Neural cell (in vitro differentiated cells): ENCODE results near the gene MYO15A. TPM values are rescaled to one million over a fixed set of nuclear protein-coding genes. Genes with fewer than 3 reads are reported as not detected.

Experiments used
- H2AFZ ChIP-seq: fragments of 200-600, 300-800 bp; sonication (generic), shearing (Covaris generic); 2 replicates; pipeline ENCODE4 v1.6.0; 2014; ENCODE audit warnings: low read depth, mild to moderate bottlenecking, antibody characterized with exemption, low read length, moderate library complexity
- H3F3A ChIP-seq: fragments of 200-600 bp; shearing (Covaris generic); 2 replicates; pipeline ENCODE4 v1.6.1; 2016; ENCODE audit warnings: mild to moderate bottlenecking, moderate library complexity, mixed read lengths, antibody characterized with exemption, low read length; ENCODE audit not compliant: insufficient read depth, poor library complexity, severe bottlenecking
- H3K27ac ChIP-seq: fragments of 200-600, 300-800 bp; sonication (generic), shearing (Covaris generic); 2 replicates; pipeline ENCODE4 v1.5.1; 2014; ENCODE audit warnings: mild to moderate bottlenecking, low read length, moderate library complexity
- H3K27me3 ChIP-seq: fragments of 300-800, 200-600 bp; sonication (generic), shearing (Covaris generic); 2 replicates; pipeline ENCODE4 v1.6.0; 2014; ENCODE audit warnings: mild to moderate bottlenecking, low read depth, low read length, moderate library complexity; ENCODE audit not compliant: insufficient read depth
- H3K36me3 ChIP-seq: fragments of 300-800, 200-600 bp; sonication (generic), shearing (Covaris generic); 2 replicates; pipeline ENCODE4 v1.5.1; 2014; ENCODE audit warnings: mild to moderate bottlenecking, antibody characterized with exemption, low read length, moderate library complexity; ENCODE audit not compliant: insufficient read depth
- H3K4me2 ChIP-seq: fragments of 300-800, 200-600 bp; sonication (generic), shearing (Covaris generic); 2 replicates; pipeline ENCODE4 v1.6.0; 2014; ENCODE audit warnings: mild to moderate bottlenecking, low read length
- H3K4me3 ChIP-seq: fragments of 300-800, 200-600 bp; sonication (generic), shearing (Covaris generic); 2 replicates; pipeline ENCODE4 v1.5.1; 2014; ENCODE audit warnings: mild to moderate bottlenecking, low read length, moderate library complexity
- H3K79me2 ChIP-seq: fragments of 200-600 bp; shearing (Covaris generic); replicated peaks from 2 replicates; pipeline ENCODE4 v1.6.0; 2014; ENCODE audit warnings: mild to moderate bottlenecking, low read length, moderate library complexity; ENCODE audit not compliant: insufficient read depth
- H3K9ac ChIP-seq: fragments of 300-800, 200-600 bp; sonication (generic), shearing (Covaris generic); 2 replicates; pipeline ENCODE4 v1.6.1; 2016; ENCODE audit warnings: mild to moderate bottlenecking, low read length, mixed read lengths
- H3K9me2 ChIP-seq: fragments of 200-600 bp; shearing (Covaris generic); 2 replicates; pipeline ENCODE4 v1.6.1; 2016; ENCODE audit warnings: mild to moderate bottlenecking, low read length, mixed read lengths; ENCODE audit not compliant: insufficient read depth
- H3K9me3 ChIP-seq: fragments of 200-600, 300-800 bp; sonication (generic), shearing (Covaris generic); 2 replicates; pipeline ENCODE4 v1.6.1; 2016; ENCODE audit warnings: mild to moderate bottlenecking, mixed run types, low read length, moderate library complexity, mixed read lengths
- H4K20me1 ChIP-seq: fragments of 200-600 bp; shearing (Covaris generic); 2 replicates; pipeline ENCODE4 v1.6.1; 2016; ENCODE audit warnings: mild to moderate bottlenecking, mixed run types; ENCODE audit not compliant: insufficient read depth
- CTCF ChIP-seq: fragments of 450-650 bp; IDR thresholded peaks from 2 replicates; pipeline ENCODE4 v1.5.1; 2014; ENCODE audit warnings: antibody characterized with exemption, mild to moderate bottlenecking, moderate library complexity; ENCODE audit not compliant: poor library complexity, severe bottlenecking
- EP300 ChIP-seq: fragments of 450-650 bp; conservative IDR thresholded peaks from 2 replicates; pipeline ENCODE4 v1.6.1; 2014; ENCODE audit warnings: antibody characterized with exemption, mild to moderate bottlenecking, moderate library complexity; ENCODE audit not compliant: poor library complexity, severe bottlenecking
- EZH2 ChIP-seq: fragments of 200-600, 300-800 bp; shearing (Covaris generic), sonication (generic); IDR thresholded peaks from 2 replicates; pipeline ENCODE4 v1.6.1; 2014; ENCODE audit warnings: antibody characterized with exemption, low read length, borderline replicate concordance, mild to moderate bottlenecking; ENCODE audit not compliant: insufficient read depth, poor library complexity, severe bottlenecking
- MXI1 ChIP-seq: fragments of 450-650 bp; conservative IDR thresholded peaks from 2 replicates; pipeline ENCODE4 v1.6.1; 2014; ENCODE audit warnings: antibody characterized with exemption, mild to moderate bottlenecking; ENCODE audit not compliant: poor library complexity, severe bottlenecking
- POLR2AphosphoS5 ChIP-seq: IDR thresholded peaks from 2 replicates; pipeline ENCODE4 v1.6.1; 2012
- RAD21 ChIP-seq: fragments of 450-650 bp; conservative IDR thresholded peaks from 2 replicates; pipeline ENCODE4 v1.6.1; 2014; ENCODE audit warnings: antibody characterized with exemption, mild to moderate bottlenecking, moderate library complexity
- REST ChIP-seq: IDR thresholded peaks from 2 replicates; pipeline ENCODE4 v1.6.1; 2012; ENCODE audit warnings: borderline replicate concordance
- SMC3 ChIP-seq: fragments of 450-650 bp; conservative IDR thresholded peaks from 2 replicates; pipeline ENCODE4 v1.6.1; 2014; ENCODE audit warnings: antibody characterized with exemption, mild to moderate bottlenecking, moderate library complexity; ENCODE audit not compliant: poor library complexity
- TAF1 ChIP-seq: IDR thresholded peaks from 2 replicates; pipeline ENCODE4 v1.6.1; 2012; ENCODE audit warnings: low read depth
- polyA plus RNA-seq: library from polyadenylated mRNA; depleted of rRNA; stranded (reverse); fragments of >200 nt; gene quantifications from 2 replicates; pipeline ENCODE4 v1.2.3, GENCODE V29; 2014

MYO15A gene
- polyA plus RNA-seq, 1 donor from 2014 or later, result 1.9 TPM

GRCh38 chr17:18115517-18115916, 7.0 kb downstream of the MYO15A start:
- peaks cover 6% of the 10 kb centered on the region for H3K9me3 ChIP-seq
- TF ChIP-seq REST (no peak), SMC3 (no peak), MXI1 (no peak), EZH2 (no peak), CTCF (no peak)
- no peak overlapping the region for H3K4me2 ChIP-seq
- no peaks in the 10 kb centered on the region for H3K36me3 ChIP-seq
- no peak overlapping the region for H3K27ac ChIP-seq
- no peaks in the 10 kb centered on the region for H3K9me2 ChIP-seq
- H4K20me1 ChIP-seq, result no peaks in the 10 kb centered on the region
- no peaks in the 10 kb centered on the region for H3F3A ChIP-seq
- H3K27me3 ChIP-seq, result no peaks in the 10 kb centered on the region
- H3K79me2 ChIP-seq, result no peaks in the 10 kb centered on the region
- no peak overlapping the region for H2AFZ ChIP-seq
- no peak overlapping the region for H3K9ac ChIP-seq
- H3K4me3 ChIP-seq, result no peak overlapping the region

GRCh38 chr17:18116078-18116477, 7.5 kb downstream of the MYO15A start:
- Histone ChIP-seq H2AFZ (no peak overlapping the region), H3K9me2 (no peaks in the 10 kb centered on the region), H3K36me3 (no peaks in the 10 kb centered on the region), H3K9me3 (peaks cover 6% of the 10 kb centered on the region), H4K20me1 (no peaks in the 10 kb centered on the region), H3K9ac (no peak overlapping the region), H3K27me3 (no peaks in the 10 kb centered on the region), H3F3A (no peaks in the 10 kb centered on the region), H3K79me2 (no peaks in the 10 kb centered on the region), H3K4me2 (no peak overlapping the region), H3K4me3 (no peak overlapping the region), H3K27ac (no peak overlapping the region)
- TF ChIP-seq POLR2AphosphoS5 (no peak), MXI1 (no peak), EP300 (no peak), CTCF (no peak), TAF1 (no peak), SMC3 (no peak), REST (no peak), EZH2 (no peak), RAD21 (no peak)
